Measurements from ENCODE around the gene DHH.
"Not testable (repeated sequence)": the region's sequence is repeated elsewhere in the genome, so short reads cannot be mapped to it uniquely, and the experiment has no call there.

DHH gene

DNA sequence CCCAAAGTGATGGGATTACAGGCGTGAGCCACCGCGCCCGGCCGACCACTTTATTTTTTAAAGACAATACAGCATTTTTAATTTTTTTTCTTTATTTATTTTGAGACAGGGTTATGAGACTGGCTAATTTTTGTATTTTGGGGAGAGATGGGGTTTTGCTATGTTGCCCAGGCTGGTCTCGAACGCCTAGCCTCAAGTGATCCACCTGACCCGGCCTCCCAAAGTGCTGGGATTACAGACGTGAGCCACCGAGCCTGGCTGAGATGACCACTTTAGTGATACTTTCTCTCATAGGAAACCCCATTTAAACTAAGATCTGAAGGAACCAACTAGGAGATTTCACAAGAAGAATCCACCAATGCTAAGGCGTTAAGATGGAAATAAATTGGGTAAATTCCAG lies 23.6 kb downstream of the DHH start:
- DNase-seq (ENCODE audit: low read depth) = no peak

DNA sequence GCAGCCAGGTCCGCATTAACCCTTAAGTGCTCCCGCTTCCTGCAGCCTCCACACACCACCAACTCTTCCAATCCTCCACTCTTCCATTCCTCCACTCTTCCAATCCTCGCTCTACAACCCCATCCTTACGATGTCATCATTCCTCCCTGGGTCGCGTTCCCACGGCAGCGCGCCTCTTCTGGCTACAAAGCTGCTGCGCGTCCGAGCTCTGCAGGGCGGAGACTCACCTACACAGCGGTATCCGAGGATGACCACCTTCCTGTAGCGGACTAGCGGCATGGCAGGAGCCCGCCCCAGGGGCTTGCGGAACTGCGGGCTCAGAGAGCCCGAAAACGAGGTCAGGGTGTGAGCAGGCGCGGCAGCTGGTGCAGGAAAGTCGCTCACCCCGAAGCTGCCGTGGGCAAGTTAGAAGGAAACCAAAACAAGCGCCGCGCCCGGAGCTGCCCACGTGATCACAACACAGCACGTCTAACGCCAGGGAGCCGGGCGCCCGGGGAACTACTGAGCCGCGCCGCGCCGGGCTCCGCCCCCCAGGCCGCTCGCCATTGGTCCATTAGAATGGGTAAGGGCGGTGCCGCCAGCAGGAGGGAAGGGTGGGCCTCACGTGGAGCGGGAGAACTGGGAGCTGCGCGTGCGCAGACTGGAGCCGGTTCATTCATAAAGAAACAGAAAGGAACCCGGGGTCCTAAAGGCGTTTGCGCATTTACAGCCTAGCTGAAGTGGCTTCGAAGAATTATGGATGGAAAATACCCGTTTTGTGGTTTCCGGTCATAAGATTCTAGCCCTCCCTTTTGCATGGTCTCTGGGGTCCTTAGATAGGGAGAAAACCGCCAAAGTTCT lies 24.9 kb downstream of the DHH start, which contains the start of gene RHEBL1:
RHEBL1 (minus strand) TSS at position 473 of the 840 bp plus-strand sequence; CDS start at position 279, 194 bp downstream.
- peak; percentile 93 for DNase-seq (ENCODE audit: low read depth)

DNA sequence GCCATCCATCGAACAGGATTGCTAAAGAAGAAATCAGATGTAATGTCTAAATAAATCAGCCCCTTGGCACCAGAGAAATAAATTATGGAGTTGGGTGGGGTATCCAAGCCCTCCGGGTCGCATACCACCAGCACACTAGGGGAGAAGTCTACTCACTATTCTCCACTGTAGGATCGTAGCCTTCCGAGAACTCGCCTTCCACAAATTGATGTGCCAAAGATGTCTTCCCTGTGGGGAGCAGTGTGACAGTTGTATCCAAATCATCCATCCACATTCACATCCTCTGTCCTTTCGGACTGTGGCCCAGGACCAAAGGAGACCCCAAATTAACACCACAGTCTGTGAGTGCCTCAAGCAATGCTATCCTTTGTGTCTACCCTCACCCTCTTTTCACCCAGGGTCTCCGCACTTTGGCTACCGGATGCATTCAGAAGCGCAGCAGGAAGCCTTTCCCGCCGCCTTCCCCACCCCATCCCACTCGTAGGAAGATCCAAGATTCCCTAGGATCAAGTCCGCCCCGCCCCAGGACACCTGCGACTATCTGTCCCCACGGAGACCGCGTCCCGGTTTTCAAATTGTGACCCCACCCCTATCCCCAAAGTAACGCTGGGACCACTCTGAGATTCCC lies 25.6 kb downstream of the DHH start:
- DNase-seq (ENCODE audit: low read depth) = no peak

- DNase-seq (ENCODE audit: low read depth) = no peak
These were observed 28.5 kb downstream of the DHH start for GRCh38 chr12:49066120-49066519.

DNA sequence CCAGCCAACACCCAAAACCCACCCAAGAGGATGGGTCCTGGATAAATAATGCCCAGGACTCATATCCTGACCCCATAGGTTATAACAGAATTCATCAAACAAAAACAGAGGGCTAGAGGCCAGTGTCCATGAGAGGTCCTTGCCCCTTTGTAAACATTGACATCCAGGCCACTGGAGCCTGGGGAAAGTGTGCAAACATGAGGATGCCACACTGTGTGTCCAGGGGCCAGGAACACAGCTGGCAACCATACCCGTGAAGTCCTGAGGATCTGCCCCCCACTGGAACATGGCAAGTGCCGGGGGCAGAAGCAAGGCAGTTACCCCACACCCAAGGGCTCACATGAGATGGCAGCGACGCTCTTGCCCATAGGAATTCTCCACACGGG lies 29.8 kb downstream of the DHH start:
- DNase-seq (ENCODE audit: low read depth) = no peak

GRCh38 chr12:49061916-49062315 lies 32.7 kb downstream of the DHH start:
- DNase-seq (ENCODE audit: low read depth) = not testable (repeated sequence)

GRCh38 chr12:49061157-49061650 lies 33.4 kb downstream of the DHH start:
- DNase-seq (ENCODE audit: low read depth) = no peak

DNA sequence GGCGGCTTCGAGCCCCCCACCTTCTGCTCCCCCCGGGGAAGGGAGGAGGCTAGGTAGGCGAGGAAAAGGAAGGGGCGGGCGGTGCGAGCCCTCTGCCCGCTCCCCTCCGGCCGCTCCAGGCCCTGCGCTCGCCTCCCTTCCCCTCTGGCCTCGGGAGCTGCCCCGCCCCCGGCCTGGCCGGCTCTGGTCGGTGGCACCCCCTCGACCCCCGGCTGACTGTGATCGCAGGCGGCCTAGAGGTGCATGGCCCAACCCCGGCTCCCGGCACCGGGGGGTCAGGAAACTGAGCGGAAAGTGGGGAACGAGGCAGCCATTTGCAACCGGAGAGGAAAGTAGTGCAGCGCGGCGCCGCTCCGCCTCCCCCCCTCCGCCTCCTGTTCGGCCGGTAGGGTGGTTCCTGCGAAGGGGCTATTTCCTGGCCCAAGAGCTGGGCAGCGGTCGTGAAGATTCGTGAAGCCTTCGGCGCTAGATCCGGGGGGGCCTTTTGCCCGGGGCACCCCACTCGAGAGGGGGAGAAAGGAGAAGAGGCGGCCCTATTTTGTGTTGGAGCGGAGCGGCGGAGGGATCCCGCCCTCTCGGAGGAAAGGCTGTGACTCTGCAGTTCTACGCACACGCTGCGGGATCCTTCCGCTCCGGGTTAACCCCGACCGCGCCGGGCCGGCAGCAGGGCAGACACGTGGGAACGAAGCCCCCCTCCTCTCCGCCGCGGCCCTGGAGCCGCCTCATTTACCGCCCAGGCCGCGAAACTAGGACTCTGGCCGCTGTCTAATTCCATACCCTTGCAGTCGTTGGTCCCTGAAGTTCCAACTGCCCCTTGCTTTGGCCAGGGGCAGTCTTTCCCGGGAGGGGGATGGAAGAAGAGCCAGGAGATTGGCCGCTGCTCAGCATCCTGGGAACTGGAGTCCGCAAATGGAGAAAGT lies 34.1 kb downstream of the DHH start, which contains the start of gene KMT2D:
KMT2D (minus strand) TSS at position 558 of the 920 bp plus-strand sequence. CDS start 5,470 bp downstream, outside the sequence.
- peak; percentile 98 for DNase-seq (ENCODE audit: low read depth)

DNA sequence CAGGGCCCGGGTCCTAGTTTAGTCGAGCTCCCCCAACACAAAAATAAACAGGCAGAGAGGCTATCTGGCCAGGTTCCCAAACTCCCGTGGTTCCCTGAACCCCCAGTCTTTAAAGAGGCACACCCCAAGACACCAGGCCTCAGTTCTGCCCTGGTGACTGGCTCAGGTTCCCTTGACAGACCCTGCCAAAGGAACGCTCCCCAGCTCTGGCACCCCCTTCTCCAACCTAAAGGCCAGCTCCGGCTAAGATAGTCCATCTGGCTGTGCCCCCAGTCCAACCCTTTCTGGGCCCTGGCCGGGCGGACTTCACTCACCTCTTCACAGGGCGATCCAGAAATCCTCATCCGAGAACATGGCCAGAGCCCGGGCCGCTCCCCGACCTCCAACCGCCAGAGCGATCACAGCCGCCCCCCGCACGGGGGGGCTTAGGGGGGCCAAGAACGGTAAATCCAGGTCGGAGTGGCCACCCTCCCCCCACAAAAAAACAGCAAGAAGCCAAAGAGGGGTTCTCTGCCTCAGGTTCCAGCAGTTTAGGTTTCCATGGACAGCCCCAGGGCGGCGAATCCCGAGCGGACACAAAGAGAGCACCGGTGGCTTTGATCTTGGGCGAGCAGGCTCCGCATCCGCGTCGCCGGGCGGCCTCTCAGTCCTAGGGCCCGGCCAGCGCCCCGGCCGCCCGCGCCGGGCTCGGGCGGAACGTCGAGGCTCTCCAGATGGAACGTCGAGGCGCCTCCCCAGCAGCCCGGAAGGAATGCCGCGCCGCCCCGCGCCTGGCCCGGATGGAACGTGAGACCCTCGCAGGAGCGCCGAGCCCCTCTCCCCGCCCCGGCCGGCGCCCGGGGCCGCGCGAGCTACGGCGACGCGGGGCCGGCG lies 35.1 kb downstream of the DHH start:
- DNase-seq (ENCODE audit: low read depth) = no peak

DNA sequence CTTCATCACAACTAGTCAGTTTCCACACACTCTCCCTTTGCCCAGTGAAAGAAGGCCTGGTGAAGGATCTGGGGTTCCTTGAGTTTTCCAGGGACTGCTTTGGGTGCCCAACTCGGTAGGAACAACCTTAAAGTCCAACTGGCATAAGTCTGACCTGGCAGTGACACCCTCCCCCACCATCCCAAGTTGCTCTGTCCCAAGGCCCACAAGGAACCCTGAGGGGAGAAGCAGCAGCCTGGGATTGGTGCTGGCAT lies 35.6 kb downstream of the DHH start:
- DNase-seq (ENCODE audit: low read depth) = no peak

DNA sequence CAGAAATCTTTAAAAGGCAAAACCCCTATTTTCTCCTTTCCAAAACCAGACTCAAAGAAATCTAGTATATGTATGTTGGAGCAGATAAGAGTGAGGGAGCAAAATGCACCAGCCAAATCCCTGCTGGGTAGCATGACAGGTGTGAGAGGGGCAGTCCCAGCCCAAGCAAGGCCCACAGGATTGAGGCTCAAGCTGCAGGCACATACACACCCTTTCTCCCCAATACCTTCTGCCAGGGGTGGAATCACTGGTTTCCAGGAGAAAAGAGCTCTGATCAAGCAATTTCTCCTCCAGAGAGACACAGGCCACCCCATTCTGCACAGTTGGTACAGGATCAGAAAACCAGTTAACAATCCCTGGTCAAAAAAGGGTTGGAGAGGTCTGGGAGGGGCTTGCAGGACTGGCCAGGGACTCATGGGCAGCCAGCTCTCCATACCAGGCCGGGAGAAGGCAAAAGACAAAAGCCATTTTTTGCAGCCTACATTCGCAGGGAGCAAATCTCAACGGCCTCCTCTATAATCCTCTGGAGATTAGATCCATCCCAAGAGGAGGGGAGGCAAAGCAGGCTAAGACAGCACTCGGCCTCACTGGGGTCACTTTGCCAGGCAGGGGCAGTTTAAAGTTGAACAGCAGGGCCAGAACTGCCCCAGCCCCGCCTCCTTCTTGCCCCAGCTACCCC lies 36.1 kb downstream of the DHH start:
- no peak for DNase-seq (ENCODE audit: low read depth)

DNA sequence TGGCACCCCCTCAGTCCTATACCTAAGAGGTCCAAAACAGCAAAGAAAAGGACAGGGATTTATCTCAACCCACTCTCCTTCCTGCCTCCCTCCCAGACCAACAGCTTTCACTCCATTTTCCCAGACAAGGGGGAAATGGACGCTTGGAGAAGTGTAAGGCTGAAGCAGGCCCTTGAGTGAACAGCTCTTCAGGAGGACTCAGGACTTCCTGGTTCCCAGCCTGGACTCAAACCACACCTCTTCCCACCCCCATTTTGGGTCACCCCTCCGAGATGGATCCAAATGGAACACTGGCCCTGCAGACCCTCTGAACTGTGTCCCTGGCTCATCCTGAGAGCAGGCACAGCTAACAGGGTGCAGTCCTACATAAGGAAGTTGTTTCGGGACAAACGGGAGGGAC lies 36.7 kb downstream of the DHH start:
- no peak for DNase-seq (ENCODE audit: low read depth)

DNA sequence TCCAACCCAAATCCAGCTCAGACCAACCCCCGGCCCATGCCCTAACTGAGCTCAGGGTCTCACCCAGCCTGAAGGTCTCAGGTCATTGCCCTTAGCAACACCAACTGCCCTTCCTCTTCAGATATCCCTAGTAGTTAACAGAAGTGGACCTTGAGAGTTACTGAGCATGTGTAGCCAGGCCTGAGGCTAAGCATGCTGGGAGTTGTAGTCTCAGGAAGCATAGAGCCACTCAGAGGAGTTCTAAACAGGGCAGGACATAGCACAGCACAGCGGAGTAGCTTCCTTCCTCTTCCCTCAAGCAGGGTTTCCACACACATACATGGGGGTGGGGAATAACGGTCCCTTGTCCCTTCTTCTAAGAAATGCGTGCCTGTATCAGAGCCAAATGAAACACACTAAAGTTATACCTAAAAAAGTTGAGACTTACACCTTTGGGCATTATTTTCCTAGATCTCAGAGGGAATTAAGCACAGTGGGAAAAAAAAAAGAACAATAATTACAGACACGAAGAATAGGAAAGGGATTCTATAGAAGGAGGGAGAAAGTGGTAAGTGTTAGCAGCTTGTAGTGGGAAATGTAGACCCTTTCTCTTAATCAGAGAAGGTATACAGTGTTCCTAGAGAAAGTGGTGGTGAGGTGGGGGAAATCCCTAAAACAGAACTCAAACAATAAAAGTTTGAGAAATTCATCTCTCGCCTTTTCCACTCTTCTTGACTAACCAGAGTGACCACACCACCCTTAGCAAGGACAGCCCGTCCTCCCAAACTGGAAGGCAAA lies 38.4 kb downstream of the DHH start:
- DNase-seq (ENCODE audit: low read depth) = peak; percentile 79

GRCh38 chr12:49055092-49055491 lies 39.5 kb downstream of the DHH start:
- DNase-seq (ENCODE audit: low read depth) = no peak

- DNase-seq (ENCODE audit: low read depth) = no peak
These were observed 40.1 kb downstream of the DHH start for GRCh38 chr12:49054524-49054923.

DNA sequence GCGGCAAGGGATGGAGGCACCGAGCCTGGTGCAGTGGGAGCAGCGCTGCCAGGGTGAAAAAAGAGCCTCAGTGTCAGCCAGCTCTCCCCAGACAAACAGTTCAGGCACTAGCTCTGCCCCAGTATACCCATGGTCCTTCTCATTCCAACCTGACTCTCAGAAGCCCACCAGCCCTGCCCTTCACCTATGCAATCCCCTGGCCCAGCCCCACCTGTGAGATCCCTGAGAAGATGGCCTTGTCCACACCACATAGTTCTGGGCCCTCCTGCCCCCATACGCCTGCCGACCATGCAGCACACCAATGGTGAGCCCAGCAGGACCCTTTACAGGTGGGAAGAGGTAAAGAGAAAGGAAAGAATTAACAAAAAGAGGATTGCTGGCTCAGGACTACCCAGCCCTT lies 40.5 kb downstream of the DHH start:
- DNase-seq (ENCODE audit: low read depth) = no peak

- no peak for DNase-seq (ENCODE audit: low read depth)
These were observed 42.0 kb downstream of the DHH start for GRCh38 chr12:49052451-49053208.

GRCh38 chr12:49051777-49052438 lies 42.7 kb downstream of the DHH start:
- DNase-seq (ENCODE audit: low read depth) = no peak

GRCh38 chr12:49051373-49051764 lies 43.2 kb downstream of the DHH start:
- no peak for DNase-seq (ENCODE audit: low read depth)

Data from fibroblast of gingiva (primary cell).